K562 treated with DMSO at 1 percent for 12 hours (cell line): ENCODE measurements around the gene MIS18BP1. TPM values are rescaled to one million over a fixed set of nuclear protein-coding genes. Genes with fewer than 3 reads are reported as not detected.

Experiments used
- total RNA-seq: library from RNA; unstranded; fragments of 300-600 nt; gene quantifications from 2 replicates; pipeline ENCODE4 v1.2.3, GENCODE V29; 2022; ENCODE audit not compliant: insufficient read depth

The MIS18BP1 gene
- 1.8 and 15.4 TPM in 2 replicates for total RNA-seq

DNA sequence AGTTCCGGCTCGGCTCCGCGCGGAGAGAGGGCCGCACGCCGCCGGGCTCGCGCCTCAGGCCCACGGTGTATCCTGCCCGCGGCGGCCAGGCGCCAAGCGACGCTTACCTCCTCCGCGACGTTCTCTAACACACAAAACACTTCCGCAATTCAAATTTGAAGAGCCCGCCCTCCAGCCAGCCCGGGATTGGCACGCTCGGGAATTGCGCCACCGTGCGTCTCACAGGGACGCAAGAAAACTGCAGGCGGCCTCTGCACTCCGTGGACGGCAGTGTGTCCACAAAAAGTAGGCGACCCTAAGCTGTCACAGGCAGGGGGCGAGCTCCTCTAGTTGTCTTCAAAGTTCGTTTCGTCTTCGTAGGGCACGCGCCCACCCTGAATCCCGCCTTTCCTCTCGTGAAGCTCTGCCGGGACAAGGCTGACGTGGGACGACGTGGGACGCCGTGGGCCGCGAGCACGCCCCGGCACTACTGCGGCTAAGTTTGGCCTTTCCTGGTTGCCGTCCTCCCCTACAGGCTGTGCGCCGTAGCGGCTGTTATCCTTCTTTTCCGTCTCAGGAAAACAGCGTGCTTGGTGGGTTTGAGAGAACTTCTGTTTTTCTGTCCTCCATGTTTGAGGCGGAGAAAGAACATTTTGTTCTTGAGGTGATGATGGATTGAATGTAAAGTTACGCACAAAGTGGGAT, at the start of gene MIS18BP1:
MIS18BP1 (minus strand) TSS at position 133 of the 684 bp plus-strand sequence. CDS start 5,916 bp downstream, outside the sequence.

Other genes starting within 250 kb of the MIS18BP1 start
- gene PRPF39, start 169.1 kb downstream of the MIS18BP1 start, total RNA-seq, result 4.8 and 13.5 TPM in 2 replicates
- gene FKBP3, start 118.7 kb downstream of the MIS18BP1 start, total RNA-seq, result 53.9 and 78.9 TPM in 2 replicates
- 1.8 and 5.6 TPM in 2 replicates for gene FANCM, start 117.3 kb downstream of the MIS18BP1 start, total RNA-seq